ENCODE measurements around the gene GEN1. TPM values are rescaled to one million over a fixed set of nuclear protein-coding genes. Genes with fewer than 3 reads are reported as not detected.
A peak's percentile ranks its signal among the peaks of the same experiment; 100 is the strongest.

GEN1 gene
- total RNA-seq (ENCODE audit: low replicate concordance) = 32.4 and 51.2 TPM in 2 replicates

GRCh38 chr2:17753803-17754663 lies at the start of gene GEN1, which contains the start of gene SMC6:
TSS of gene GEN1 (plus strand) at chr2:17754138. CDS start at chr2:17759944, 5,806 bp downstream.
TSS of gene SMC6 (minus strand) at chr2:17753810. CDS start at chr2:17745946, 7,864 bp downstream.
- peak; percentile 87 for DNase-seq (ENCODE audit: low read depth)
- TF ChIP-seq CTCF (IDR thresholded peaks at IDR 0.05; ENCODE audit: insufficient read depth, low read length) = no peak
- peak within 1 kb of the TSS; percentile 85 for H3K4me3 ChIP-seq (ENCODE audit: low read depth, low read length)

DNA sequence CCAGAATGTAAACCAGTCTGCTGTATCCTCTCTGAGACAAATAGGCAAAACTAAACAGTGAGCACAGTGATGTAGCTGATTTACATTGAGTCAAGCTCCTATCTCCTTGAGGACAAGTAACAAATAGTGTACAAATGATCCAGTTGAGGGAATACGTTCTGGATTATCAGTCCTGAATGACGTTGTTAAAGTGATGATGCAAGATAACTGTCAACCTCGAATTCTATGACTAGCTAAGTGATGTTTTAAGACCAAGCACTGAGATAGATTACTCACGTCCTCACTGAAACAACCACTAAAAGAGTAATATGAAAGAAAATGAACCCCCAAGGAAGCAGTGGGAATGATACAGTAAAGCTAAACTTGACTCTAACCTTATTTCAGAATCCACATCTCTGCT lies 47.1 kb upstream of the GEN1 start:
- DNase-seq (ENCODE audit: low read depth) = no peak
- no peak overlapping the region for H3K4me3 ChIP-seq (ENCODE audit: low read depth, low read length)
- no peak for TF ChIP-seq CTCF (IDR thresholded peaks at IDR 0.05; ENCODE audit: insufficient read depth, low read length)

DNA sequence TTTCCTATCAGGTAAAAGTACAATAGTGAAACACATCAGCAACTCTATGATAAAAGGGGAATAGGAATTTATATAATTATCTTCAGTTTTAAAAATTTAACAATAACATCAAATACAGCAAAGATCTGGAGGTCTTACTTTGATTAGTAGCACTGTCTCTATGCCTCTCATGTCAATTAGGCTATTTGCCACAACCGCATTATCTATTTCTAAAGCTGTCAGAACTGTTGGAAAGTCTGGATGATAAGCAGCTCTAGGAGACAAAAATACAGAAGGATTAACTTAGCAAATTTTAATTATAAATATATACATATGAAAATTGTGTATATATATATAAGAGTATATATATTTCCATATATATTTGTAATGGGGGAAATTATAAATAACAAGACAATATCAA lies 45.4 kb upstream of the GEN1 start:
- no peak for DNase-seq (ENCODE audit: low read depth)
- no peak for TF ChIP-seq CTCF (IDR thresholded peaks at IDR 0.05; ENCODE audit: insufficient read depth, low read length)
- H3K4me3 ChIP-seq (ENCODE audit: low read depth, low read length) = no peak overlapping the region

DNA sequence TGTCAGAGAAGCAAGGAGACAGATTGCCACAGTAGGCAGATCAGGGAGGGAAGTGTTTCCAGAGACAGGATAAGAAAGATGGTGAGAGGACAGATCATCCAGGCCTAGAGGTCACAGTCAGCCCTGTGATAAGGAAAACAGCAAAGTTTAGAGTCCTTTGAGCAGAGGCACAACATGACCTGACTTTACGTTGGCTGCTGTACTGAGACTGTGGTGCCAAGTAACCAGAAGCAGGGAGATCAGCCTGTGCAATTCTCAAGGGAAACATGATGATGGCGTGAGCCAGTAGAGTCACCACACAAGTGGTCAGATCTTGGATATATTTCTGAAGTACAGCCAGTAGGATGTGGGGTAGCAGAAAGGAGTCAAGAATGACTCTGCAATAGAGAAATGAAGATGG lies 44.0 kb upstream of the GEN1 start:
- no peak for TF ChIP-seq CTCF (IDR thresholded peaks at IDR 0.05; ENCODE audit: insufficient read depth, low read length)
- peak; percentile 28 for DNase-seq (ENCODE audit: low read depth)
- no peak overlapping the region for H3K4me3 ChIP-seq (ENCODE audit: low read depth, low read length)

DNA sequence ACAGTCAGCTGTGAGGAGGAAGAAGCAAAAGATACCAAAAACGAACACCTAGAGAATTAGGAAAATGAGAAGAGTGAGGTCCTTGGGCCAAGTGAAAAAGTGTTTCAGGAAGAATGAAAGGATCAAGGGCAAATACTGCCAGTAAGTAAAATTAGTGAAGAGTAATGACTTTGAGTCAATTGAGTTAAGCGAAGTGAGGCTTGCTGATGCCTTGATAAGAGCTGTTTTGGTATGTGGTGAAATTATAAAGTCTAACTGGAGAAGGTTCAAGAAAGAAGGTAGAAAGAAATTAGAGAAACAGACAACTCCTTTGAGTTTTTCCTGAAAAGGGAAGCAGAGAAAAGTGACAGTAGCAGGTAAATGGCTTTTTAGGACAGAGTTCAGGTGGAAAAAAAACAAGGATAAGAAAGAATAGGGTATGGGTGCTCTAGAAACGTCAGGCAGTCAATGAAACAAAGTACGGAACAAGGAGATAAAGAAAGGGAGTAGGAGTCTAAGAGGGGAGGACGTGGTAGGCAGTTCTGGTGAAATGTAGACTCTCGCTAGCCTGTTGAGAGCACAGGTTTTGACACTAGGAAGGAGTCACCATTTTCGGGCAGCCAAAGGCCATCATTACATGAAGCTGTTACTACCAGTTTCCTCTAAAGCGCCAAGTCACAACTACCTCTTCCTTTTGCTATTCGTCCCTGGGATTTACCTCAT lies 43.2 kb upstream of the GEN1 start:
- H3K4me3 ChIP-seq (ENCODE audit: low read depth, low read length) = no peak overlapping the region
- TF ChIP-seq CTCF (IDR thresholded peaks at IDR 0.05; ENCODE audit: insufficient read depth, low read length) = no peak
- no peak for DNase-seq (ENCODE audit: low read depth)

- H3K4me3 ChIP-seq (ENCODE audit: low read depth, low read length) = no peak overlapping the region
- no peak for TF ChIP-seq CTCF (IDR thresholded peaks at IDR 0.05; ENCODE audit: insufficient read depth, low read length)
- no peak for DNase-seq (ENCODE audit: low read depth)
Measured at GRCh38 chr2:17713291-17713690, 40.6 kb upstream of the GEN1 start.
